ENCODE measurements around the gene SCLY.

DNA sequence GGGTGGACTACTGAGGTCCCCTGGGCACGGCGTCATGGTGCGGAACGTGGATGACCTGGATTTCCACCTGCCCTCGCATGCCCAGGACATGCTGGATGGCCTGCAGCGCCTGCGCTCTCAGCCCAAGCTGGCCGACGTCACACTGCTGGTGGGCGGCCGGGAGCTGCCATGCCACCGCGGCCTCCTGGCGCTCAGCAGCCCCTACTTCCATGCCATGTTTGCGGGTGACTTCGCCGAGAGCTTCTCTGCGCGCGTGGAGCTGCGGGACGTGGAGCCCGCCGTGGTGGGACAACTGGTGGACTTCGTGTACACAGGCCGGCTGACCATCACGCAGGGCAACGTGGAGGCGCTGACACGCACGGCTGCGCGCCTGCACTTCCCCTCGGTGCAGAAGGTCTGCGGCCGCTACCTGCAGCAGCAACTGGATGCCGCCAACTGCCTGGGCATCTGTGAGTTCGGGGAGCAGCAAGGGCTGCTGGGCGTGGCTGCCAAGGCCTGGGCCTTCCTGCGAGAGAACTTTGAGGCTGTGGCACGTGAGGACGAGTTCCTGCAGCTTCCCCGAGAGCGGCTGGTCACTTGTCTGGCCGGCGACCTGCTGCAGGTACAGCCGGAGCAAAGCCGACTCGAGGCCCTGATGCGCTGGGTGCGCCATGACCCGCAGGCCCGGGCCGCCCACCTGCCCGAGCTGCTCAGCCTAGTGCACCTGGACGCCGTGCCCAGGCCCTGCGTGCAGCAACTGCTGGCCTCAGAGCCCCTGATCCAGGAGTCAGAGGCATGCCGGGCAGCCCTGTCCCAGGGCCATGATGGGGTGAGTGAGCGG is 80.1 kb downstream of the SCLY start:
- TF ChIP-seq EP300 (IDR thresholded peaks at IDR 0.05): no peak
- TF ChIP-seq, protein P1, sequence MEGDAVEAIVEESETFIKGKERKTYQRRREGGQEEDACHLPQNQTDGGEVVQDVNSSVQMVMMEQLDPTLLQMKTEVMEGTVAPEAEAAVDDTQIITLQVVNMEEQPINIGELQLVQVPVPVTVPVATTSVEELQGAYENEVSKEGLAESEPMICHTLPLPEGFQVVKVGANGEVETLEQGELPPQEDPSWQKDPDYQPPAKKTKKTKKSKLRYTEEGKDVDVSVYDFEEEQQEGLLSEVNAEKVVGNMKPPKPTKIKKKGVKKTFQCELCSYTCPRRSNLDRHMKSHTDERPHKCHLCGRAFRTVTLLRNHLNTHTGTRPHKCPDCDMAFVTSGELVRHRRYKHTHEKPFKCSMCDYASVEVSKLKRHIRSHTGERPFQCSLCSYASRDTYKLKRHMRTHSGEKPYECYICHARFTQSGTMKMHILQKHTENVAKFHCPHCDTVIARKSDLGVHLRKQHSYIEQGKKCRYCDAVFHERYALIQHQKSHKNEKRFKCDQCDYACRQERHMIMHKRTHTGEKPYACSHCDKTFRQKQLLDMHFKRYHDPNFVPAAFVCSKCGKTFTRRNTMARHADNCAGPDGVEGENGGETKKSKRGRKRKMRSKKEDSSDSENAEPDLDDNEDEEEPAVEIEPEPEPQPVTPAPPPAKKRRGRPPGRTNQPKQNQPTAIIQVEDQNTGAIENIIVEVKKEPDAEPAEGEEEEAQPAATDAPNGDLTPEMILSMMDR (IDR thresholded peaks at IDR 0.05): no peak
- no peak for TF ChIP-seq POLR2A (IDR thresholded peaks at IDR 0.05)
